CD8-positive, alpha-beta memory T cell (primary cell): ENCODE data around the gene LNX1. TPM values are rescaled to one million over a fixed set of nuclear protein-coding genes. Genes with fewer than 3 reads are reported as not detected.

Experiments used
- CTCF ChIA-PET: fragments of 350-600 bp; sonication (Branson Sonifier 250); formaldehyde crosslinking; loops from one replicate; lab custom pipeline; 2021; ENCODE audit warnings: antibody characterized with exemption; lab: Charles Lee
- POLR2A ChIA-PET: fragments of 350-600 bp; sonication (Branson Sonifier 250); formaldehyde crosslinking; loops from one replicate; lab custom pipeline; 2021; ENCODE audit warnings: antibody characterized with exemption; lab: Charles Lee
- DNase-seq, 5 donors: peaks; one replicate each; pipeline versions ENCODE4 v3.0.0 to v3.0.0-alpha.2; 2020 to 2022; ENCODE audit warnings: mixed read lengths in 1 of 5
- H3K27ac ChIP-seq: one replicate; pipeline ENCODE4 v1.7.0; 2013; ENCODE audit warnings: low read depth, mild to moderate bottlenecking, low read length, moderate library complexity
- H3K27me3 ChIP-seq: 2 replicates; pipeline ENCODE4 v1.7.0; 2013; ENCODE audit warnings: low read length, mild to moderate bottlenecking; ENCODE audit not compliant: insufficient read depth, poor library complexity, severe bottlenecking
- H3K36me3 ChIP-seq: 2 replicates; pipeline ENCODE4 v1.7.0; 2013; ENCODE audit warnings: mild to moderate bottlenecking, low read length, moderate library complexity; ENCODE audit not compliant: insufficient read depth
- H3K4me1 ChIP-seq: 2 replicates; pipeline ENCODE4 v1.7.0; 2013; ENCODE audit warnings: mild to moderate bottlenecking, low read length, moderate library complexity; ENCODE audit not compliant: insufficient read depth
- H3K4me3 ChIP-seq: 2 replicates; pipeline ENCODE4 v1.7.0; 2013; ENCODE audit warnings: mild to moderate bottlenecking, low read length
- H3K9me3 ChIP-seq: 2 replicates; pipeline ENCODE4 v1.7.0; 2013; ENCODE audit warnings: mild to moderate bottlenecking, low read length
- H3K27ac Mint-ChIP-seq, 8 donors: one replicate each; pipeline ENCODE4 v1.8.0; 2020 to 2021; ENCODE audit warnings: mixed read lengths in 8 of 8, mild to moderate bottlenecking in 6 of 8, inconsistent platforms in 3 of 8, moderate library complexity in 3 of 8
- H3K27me3 Mint-ChIP-seq, 2 donors: one replicate each; pipeline ENCODE4 v1.8.0; 2020 to 2021; ENCODE audit warnings: mixed read lengths in 2 of 2, mild to moderate bottlenecking in 1 of 2, moderate library complexity in 1 of 2
- H3K36me3 Mint-ChIP-seq, 3 donors: one replicate each; pipeline ENCODE4 v1.8.0; 2020 to 2021; ENCODE audit warnings: mixed read lengths in 3 of 3, inconsistent platforms in 1 of 3, mild to moderate bottlenecking in 1 of 3
- H3K4me1 Mint-ChIP-seq, 3 donors: one replicate each; pipeline ENCODE4 v1.8.0; 2020 to 2021; ENCODE audit warnings: mixed read lengths in 3 of 3, inconsistent platforms in 1 of 3, mild to moderate bottlenecking in 1 of 3
- H3K4me3 Mint-ChIP-seq, 7 donors: one replicate each; pipeline ENCODE4 v1.8.0; 2020 to 2021; ENCODE audit warnings: mixed read lengths in 7 of 7, mild to moderate bottlenecking in 6 of 7, moderate library complexity in 4 of 7, inconsistent platforms in 2 of 7
- H3K9me3 Mint-ChIP-seq, 5 donors: one replicate each; pipeline ENCODE4 v1.8.0; 2020 to 2022; ENCODE audit warnings: mixed read lengths in 5 of 5, mild to moderate bottlenecking in 3 of 5, moderate library complexity in 2 of 5, inconsistent platforms in 1 of 5
- polyA plus RNA-seq: library from polyadenylated mRNA; unstranded; fragments of 300-500 nt; fragmentation: Illumina TruSeq; gene quantifications from one replicate; pipeline ENCODE4 v1.2.3, GENCODE V29; 2021
- total RNA-seq, 2 experiments: library from RNA; stranded (reverse); gene quantifications; one replicate each; pipeline ENCODE4 v1.2.3, GENCODE V29; 2021

Gene LNX1
- total and polyA plus RNA-seq, 3 experiments from 2014 or later: 0.30 TPM; not detected in 2

DNA sequence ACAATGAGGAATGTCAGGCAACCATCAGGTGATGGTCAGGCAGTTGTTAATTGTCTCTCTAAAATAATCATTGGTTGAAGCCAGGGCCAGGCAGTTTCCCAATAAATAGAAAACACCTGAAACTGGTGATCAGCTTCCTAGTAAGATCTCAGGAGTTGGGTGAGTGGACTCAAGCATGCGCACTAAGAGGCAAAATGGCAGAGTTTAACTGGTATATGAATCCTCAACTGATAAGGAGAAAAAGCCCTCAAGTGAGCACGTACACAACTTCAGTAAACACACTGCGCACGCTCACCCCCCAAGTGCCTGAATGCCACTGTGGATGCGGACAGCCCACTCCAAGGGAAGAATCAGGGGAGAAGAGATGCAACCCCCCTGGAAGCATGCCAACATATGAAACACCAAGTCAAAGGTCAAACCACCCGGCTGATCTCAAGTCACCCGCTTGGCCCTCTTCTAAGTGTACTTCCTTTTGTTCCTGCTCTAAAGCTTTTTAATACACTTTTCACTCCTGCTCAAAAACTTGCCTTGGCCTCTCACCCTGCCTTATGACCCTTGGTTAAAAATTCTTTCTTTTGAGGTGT lies 39.9 kb downstream of the LNX1 start:
- H3K36me3 Mint-ChIP-seq: no peaks in the 10 kb centered on the region
- POLR2A ChIA-PET: no interaction called here
- Histone ChIP-seq H3K27me3 (no peaks in the 10 kb centered on the region), H3K4me3 (no peak overlapping the region), H3K36me3 (no peaks in the 10 kb centered on the region), H3K27ac (no peak overlapping the region), H3K4me1 (no peaks in the 10 kb centered on the region), H3K9me3 (no peaks in the 10 kb centered on the region)
- no peaks in the 10 kb centered on the region for H3K4me1 Mint-ChIP-seq
- no peak overlapping the region for H3K4me3 Mint-ChIP-seq
- H3K27me3 Mint-ChIP-seq: peaks cover 4 to 23% of the 10 kb centered on the region in 2 donors
- DNase-seq: no peak
- peaks cover 3 to 6% (median 5%) of the 10 kb centered on the region in 5 donors for H3K9me3 Mint-ChIP-seq
- CTCF ChIA-PET: no interaction called here
- H3K27ac Mint-ChIP-seq: no peak overlapping the region

DNA sequence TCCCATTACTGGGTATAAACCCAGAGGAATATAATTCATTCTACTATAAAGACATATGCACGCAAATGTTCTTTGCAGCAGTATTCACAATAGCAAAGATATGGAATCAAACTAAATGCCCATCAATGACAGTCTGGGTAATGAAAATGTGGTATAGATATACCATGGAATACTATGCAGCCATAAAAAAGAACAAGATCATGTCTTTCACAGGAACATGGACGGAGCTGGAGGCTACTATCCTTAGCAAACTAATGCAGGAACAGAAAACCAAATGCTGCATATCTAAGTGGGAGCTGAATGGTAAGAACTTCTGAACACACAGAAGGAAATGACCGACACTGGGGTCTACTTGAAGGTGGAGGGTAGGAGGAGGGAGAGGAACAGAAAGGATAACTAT lies 42.6 kb downstream of the LNX1 start:
- Mint-ChIP-seq H3K4me1 (no peaks in the 10 kb centered on the region), H3K27me3 (peaks cover 4 to 18% of the 10 kb centered on the region in 2 donors), H3K27ac (no peak overlapping the region), H3K36me3 (no peaks in the 10 kb centered on the region), H3K4me3 (no peak overlapping the region), H3K9me3 (peaks cover 1 to 6% (median 5%) of the 10 kb centered on the region in 5 donors)
- Histone ChIP-seq H3K27ac (no peak overlapping the region), H3K4me1 (no peaks in the 10 kb centered on the region), H3K9me3 (no peaks in the 10 kb centered on the region), H3K36me3 (no peaks in the 10 kb centered on the region), H3K4me3 (no peak overlapping the region), H3K27me3 (no peaks in the 10 kb centered on the region)
- ChIA-PET CTCF (no interaction called here), POLR2A (no interaction called here)
- no peak for DNase-seq

DNA sequence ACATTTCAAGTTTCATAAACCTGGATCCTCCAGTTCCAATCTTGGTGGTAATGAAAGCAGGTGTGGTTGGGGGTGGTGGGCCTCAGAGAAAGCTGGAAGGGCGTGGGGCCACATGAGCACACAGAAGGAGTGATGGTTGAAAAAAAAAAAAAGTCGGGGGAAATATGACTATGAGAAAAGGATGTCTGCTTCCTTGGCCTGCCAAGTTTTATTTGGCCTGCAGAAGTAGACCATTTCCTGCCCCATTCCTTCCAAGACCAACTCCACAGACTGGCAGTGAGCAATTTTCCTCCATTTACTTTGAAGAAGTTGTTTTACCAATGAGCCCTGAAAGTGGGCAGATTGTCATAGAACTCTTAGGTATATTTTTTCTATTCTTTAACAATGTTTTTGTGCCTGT lies 43.3 kb downstream of the LNX1 start:
- Histone ChIP-seq H3K27ac (no peak overlapping the region), H3K27me3 (no peaks in the 10 kb centered on the region), H3K4me3 (no peak overlapping the region), H3K4me1 (no peaks in the 10 kb centered on the region), H3K36me3 (no peaks in the 10 kb centered on the region), H3K9me3 (no peaks in the 10 kb centered on the region)
- no peaks in the 10 kb centered on the region for H3K4me1 Mint-ChIP-seq
- H3K36me3 Mint-ChIP-seq: no peaks in the 10 kb centered on the region
- no peak overlapping the region for H3K27ac Mint-ChIP-seq
- H3K9me3 Mint-ChIP-seq: peaks cover 1 to 6% (median 5%) of the 10 kb centered on the region in 5 donors
- DNase-seq: no peak
- POLR2A ChIA-PET: no interaction called here
- CTCF ChIA-PET: no interaction called here
- peaks cover 4 to 18% of the 10 kb centered on the region in 2 donors for H3K27me3 Mint-ChIP-seq
- no peak overlapping the region for H3K4me3 Mint-ChIP-seq

- no peak for DNase-seq
- CTCF ChIA-PET: no interaction called here
- peaks cover 4 to 25% of the 10 kb centered on the region in 2 donors for H3K27me3 Mint-ChIP-seq
Measured at GRCh38 chr4:53545942-53546581, 45.2 kb downstream of the LNX1 start.

GRCh38 chr4:53545273-53545672 lies 46.0 kb downstream of the LNX1 start:
- Mint-ChIP-seq H3K4me3 (no peak overlapping the region), H3K36me3 (no peaks in the 10 kb centered on the region), H3K9me3 (peaks cover 0 to 8% (median 6%) of the 10 kb centered on the region in 5 donors), H3K27ac (no peak overlapping the region), H3K4me1 (no peaks in the 10 kb centered on the region), H3K27me3 (peaks cover 4 to 25% of the 10 kb centered on the region in 2 donors)
- H3K27me3 ChIP-seq: no peaks in the 10 kb centered on the region
- CTCF ChIA-PET: no interaction called here
- no peaks in the 10 kb centered on the region for H3K4me1 ChIP-seq
- H3K9me3 ChIP-seq: no peaks in the 10 kb centered on the region
- no peak overlapping the region for H3K27ac ChIP-seq
- H3K36me3 ChIP-seq: no peaks in the 10 kb centered on the region
- H3K4me3 ChIP-seq: no peak overlapping the region
- POLR2A ChIA-PET: no interaction called here
- no peak for DNase-seq

More at GRCh38 chr4:53545942-53546581, 45.2 kb downstream of the LNX1 start:
- Mint-ChIP-seq H3K4me1 (no peaks in the 10 kb centered on the region), H3K4me3 (no peak overlapping the region), H3K9me3 (peaks cover 0 to 8% (median 6%) of the 10 kb centered on the region in 5 donors), H3K27ac (no peak overlapping the region), H3K36me3 (no peaks in the 10 kb centered on the region)
- Histone ChIP-seq H3K4me3 (no peak overlapping the region), H3K9me3 (no peaks in the 10 kb centered on the region), H3K27ac (no peak overlapping the region), H3K27me3 (no peaks in the 10 kb centered on the region), H3K36me3 (no peaks in the 10 kb centered on the region), H3K4me1 (no peaks in the 10 kb centered on the region)
- POLR2A ChIA-PET: no interaction called here

- no peaks in the 10 kb centered on the region for H3K36me3 Mint-ChIP-seq
- no peak overlapping the region for H3K27ac ChIP-seq
- H3K9me3 ChIP-seq: no peaks in the 10 kb centered on the region
- H3K27me3 ChIP-seq: no peaks in the 10 kb centered on the region
- CTCF ChIA-PET: no interaction called here
- H3K27me3 Mint-ChIP-seq: peaks cover 4 to 23% of the 10 kb centered on the region in 2 donors
- POLR2A ChIA-PET: no interaction called here
- no peaks in the 10 kb centered on the region for H3K36me3 ChIP-seq
- H3K4me1 Mint-ChIP-seq: no peaks in the 10 kb centered on the region
- no peak overlapping the region for H3K27ac Mint-ChIP-seq
- H3K9me3 Mint-ChIP-seq: peaks cover 0 to 6% (median 3%) of the 10 kb centered on the region in 5 donors
- H3K4me3 ChIP-seq: no peak overlapping the region
- no peaks in the 10 kb centered on the region for H3K4me1 ChIP-seq
- no peak overlapping the region for H3K4me3 Mint-ChIP-seq
- no peak for DNase-seq
Measured at GRCh38 chr4:53543561-53543960, 47.7 kb downstream of the LNX1 start.

DNA sequence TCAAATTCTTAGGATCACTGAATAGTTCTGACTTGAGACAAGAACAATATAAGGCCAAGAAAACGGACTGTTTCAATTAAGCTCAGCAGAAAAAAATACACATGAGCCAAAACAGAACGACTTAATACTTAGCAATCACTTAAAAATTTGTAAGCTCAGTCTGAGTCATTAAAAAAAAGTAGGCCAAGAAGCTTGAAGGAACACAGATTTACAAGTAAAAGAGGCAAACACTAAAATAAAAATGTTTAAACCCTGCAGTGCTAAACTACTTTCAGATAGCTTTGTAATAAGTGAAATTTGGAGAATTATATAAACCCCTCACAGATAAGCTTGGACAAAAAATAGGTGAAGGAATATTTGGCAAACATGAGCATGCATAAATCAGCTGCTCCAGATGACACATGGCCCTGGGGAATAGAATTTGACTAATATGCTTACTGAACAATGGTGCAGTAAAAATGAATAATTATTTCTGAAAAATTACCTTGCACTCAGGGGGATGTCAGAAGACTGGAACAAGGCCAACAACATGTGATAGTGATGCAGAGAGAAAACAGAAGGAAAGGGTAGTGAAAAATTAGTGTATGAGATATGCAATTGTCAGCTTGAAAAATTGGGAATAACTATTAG lies 49.6 kb downstream of the LNX1 start:
- CTCF ChIA-PET: no interaction called here
- no peaks in the 10 kb centered on the region for H3K4me1 ChIP-seq
- H3K36me3 Mint-ChIP-seq: no peaks in the 10 kb centered on the region

GRCh38 chr4:53538756-53539155 lies 52.5 kb downstream of the LNX1 start:
- no peaks in the 10 kb centered on the region for H3K36me3 Mint-ChIP-seq
- H3K4me3 ChIP-seq: no peak overlapping the region
- H3K36me3 ChIP-seq: no peaks in the 10 kb centered on the region
- H3K27me3 Mint-ChIP-seq: peaks cover 0 to 27% of the 10 kb centered on the region in 2 donors
- no peaks in the 10 kb centered on the region for H3K4me1 Mint-ChIP-seq
- H3K9me3 Mint-ChIP-seq: peaks cover 0 to 3% (median 0%) of the 10 kb centered on the region in 5 donors
- H3K27ac Mint-ChIP-seq: no peak overlapping the region
- DNase-seq: no peak
- no peaks in the 10 kb centered on the region for H3K4me1 ChIP-seq
- ChIA-PET POLR2A (no interaction called here), CTCF (no interaction called here)
- H3K4me3 Mint-ChIP-seq: no peak overlapping the region
- H3K9me3 ChIP-seq: no peaks in the 10 kb centered on the region
- no peaks in the 10 kb centered on the region for H3K27me3 ChIP-seq
- H3K27ac ChIP-seq: no peak overlapping the region

More for the DNA sequence above, 49.6 kb downstream of the LNX1 start:
- no peaks in the 10 kb centered on the region for H3K4me1 Mint-ChIP-seq
- Histone ChIP-seq H3K9me3 (no peaks in the 10 kb centered on the region), H3K27me3 (no peaks in the 10 kb centered on the region), H3K27ac (no peak overlapping the region), H3K4me3 (no peak overlapping the region), H3K36me3 (no peaks in the 10 kb centered on the region)
- H3K4me3 Mint-ChIP-seq: no peak overlapping the region
- POLR2A ChIA-PET: no interaction called here
- H3K27ac Mint-ChIP-seq: no peak overlapping the region
- peaks cover 0 to 3% (median 0%) of the 10 kb centered on the region in 5 donors for H3K9me3 Mint-ChIP-seq
- no peak for DNase-seq
- peaks cover 0 to 24% of the 10 kb centered on the region in 2 donors for H3K27me3 Mint-ChIP-seq
